GM21737 (cell line): ENCODE measurements around the gene RAB11FIP4.
A peak's percentile ranks its signal among the peaks of the same experiment; 100 is the strongest.

Source experiments
- ATAC-seq: cut with Tn5 transposase; IDR thresholded peaks from one replicate; pipeline ENCODE4 v1.9.1; 2021; ENCODE audit warnings: mild to moderate bottlenecking, moderate library complexity; ENCODE audit not compliant: unreplicated experiment

The RAB11FIP4 gene

GRCh38 chr17:31518478-31518877 is 127.0 kb downstream of the RAB11FIP4 start:
- ATAC-seq = no peak

- no peak for ATAC-seq
Observed at GRCh38 chr17:31521632-31522283, 130.3 kb downstream of the RAB11FIP4 start.

- no peak for ATAC-seq
Observed at GRCh38 chr17:31522284-31522931, 130.9 kb downstream of the RAB11FIP4 start.

- no peak for ATAC-seq
Observed at GRCh38 chr17:31522987-31523495, 131.6 kb downstream of the RAB11FIP4 start.

GRCh38 chr17:31523862-31524730 is 132.6 kb downstream of the RAB11FIP4 start:
- ATAC-seq = no peak

GRCh38 chr17:31524926-31525800 is 133.7 kb downstream of the RAB11FIP4 start:
- no peak for ATAC-seq

GRCh38 chr17:31525801-31526549 is 134.5 kb downstream of the RAB11FIP4 start:
- no peak for ATAC-seq

GRCh38 chr17:31527606-31528005 is 136.1 kb downstream of the RAB11FIP4 start:
- ATAC-seq = no peak

- no peak for ATAC-seq
Observed at GRCh38 chr17:31528291-31528874, 136.9 kb downstream of the RAB11FIP4 start.

- ATAC-seq = no peak
Observed at GRCh38 chr17:31529841-31530251, 138.4 kb downstream of the RAB11FIP4 start.

GRCh38 chr17:31530391-31530985 is 139.0 kb downstream of the RAB11FIP4 start:
- no peak for ATAC-seq

GRCh38 chr17:31531336-31531980 is 140.0 kb downstream of the RAB11FIP4 start:
- ATAC-seq = no peak

- ATAC-seq = no peak
Observed at GRCh38 chr17:31532081-31532480, 140.6 kb downstream of the RAB11FIP4 start.

GRCh38 chr17:31532526-31532925 is 141.1 kb downstream of the RAB11FIP4 start:
- no peak for ATAC-seq

GRCh38 chr17:31533546-31534155 is 142.2 kb downstream of the RAB11FIP4 start:
- ATAC-seq = no peak

- ATAC-seq = no peak
Observed at GRCh38 chr17:31534223-31534888, 142.9 kb downstream of the RAB11FIP4 start.

- ATAC-seq = peak; percentile 70
Observed at GRCh38 chr17:31535581-31535981, 144.1 kb downstream of the RAB11FIP4 start.

GRCh38 chr17:31536451-31536850 is 145.0 kb downstream of the RAB11FIP4 start:
- ATAC-seq = no peak
